Mesenchymal stem cell (in vitro differentiated cells and primary cell): Measurements from ENCODE around the gene PARK7.
"Not testable (repeated sequence)": the region's sequence is repeated elsewhere in the genome, so short reads cannot be mapped to it uniquely, and the experiment has no call there.

Source experiments
- DNase-seq: peaks from one replicate; pipeline ENCODE4 v3.0.0-alpha.2; 2013
- H2AFZ ChIP-seq: one replicate; pipeline ENCODE4 v1.6.1; 2013; ENCODE audit warnings: low read depth, mild to moderate bottlenecking, control low read depth, inconsistent platforms, low read length, moderate library complexity
- H2AK5ac ChIP-seq: 2 replicates; pipeline ENCODE4 v1.6.1; 2013; ENCODE audit warnings: low read length, moderate library complexity, mild to moderate bottlenecking, inconsistent platforms; ENCODE audit not compliant: severe bottlenecking
- H2BK120ac ChIP-seq: one replicate; pipeline ENCODE4 v1.6.1; 2013; ENCODE audit warnings: low read depth, mild to moderate bottlenecking, inconsistent platforms, low read length, moderate library complexity
- H2BK12ac ChIP-seq, 2 experiments: one replicate each; pipeline ENCODE4 v1.6.1; 2013; ENCODE audit warnings: inconsistent platforms in 2 of 2, low read length in 2 of 2, mild to moderate bottlenecking in 2 of 2, moderate library complexity in 2 of 2, control low read depth in 1 of 2
- H2BK15ac ChIP-seq: one replicate; pipeline ENCODE4 v1.6.1; 2013; ENCODE audit warnings: mild to moderate bottlenecking, low read depth, inconsistent platforms; ENCODE audit not compliant: poor library complexity, severe bottlenecking
- H2BK5ac ChIP-seq: 2 replicates; pipeline ENCODE4 v1.6.1; 2013; ENCODE audit warnings: low read depth, mild to moderate bottlenecking, low read length, control low read depth, inconsistent platforms; ENCODE audit not compliant: poor library complexity, severe bottlenecking
- H3K14ac ChIP-seq, 2 experiments: one replicate each; pipeline ENCODE4 v1.6.1; 2013; ENCODE audit warnings: inconsistent platforms in 2 of 2, low read length in 2 of 2, control low read depth in 1 of 2, mild to moderate bottlenecking in 1 of 2, moderate library complexity in 1 of 2
- H3K18ac ChIP-seq, 2 experiments: one replicate each; pipeline ENCODE4 v1.6.1; 2013; ENCODE audit warnings: inconsistent platforms in 2 of 2, low read length in 2 of 2, control low read depth in 1 of 2, low read depth in 1 of 2, mild to moderate bottlenecking in 1 of 2
- H3K23ac ChIP-seq, 2 experiments: one replicate each; pipeline ENCODE4 v1.6.1; 2013; ENCODE audit warnings: inconsistent platforms in 2 of 2, low read length in 2 of 2, mild to moderate bottlenecking in 2 of 2, moderate library complexity in 2 of 2, control low read depth in 1 of 2
- H3K27ac ChIP-seq: 2 replicates; pipeline ENCODE4 v1.5.1; 2013; ENCODE audit warnings: mild to moderate bottlenecking, moderate library complexity, low read length, control low read depth, inconsistent platforms; ENCODE audit not compliant: poor library complexity, severe bottlenecking
- H3K27me3 ChIP-seq, 2 experiments: 2 replicates each; pipeline versions ENCODE4 v1.6.1 to v1.7.0; 2013; ENCODE audit warnings: low read length in 2 of 2, mild to moderate bottlenecking in 2 of 2, moderate library complexity in 2 of 2, control low read depth in 1 of 2, inconsistent platforms in 1 of 2; ENCODE audit not compliant: control insufficient read depth in 1 of 2, insufficient read depth in 1 of 2
- H3K36me3 ChIP-seq, 2 experiments: 2 replicates each; pipeline versions ENCODE4 v1.6.1 to v1.7.0; 2013; ENCODE audit warnings: low read length in 2 of 2, control low read depth in 1 of 2, inconsistent platforms in 1 of 2, low read depth in 1 of 2, mild to moderate bottlenecking in 1 of 2; ENCODE audit not compliant: insufficient read depth in 2 of 2, control insufficient read depth in 1 of 2
- H3K4ac ChIP-seq, 2 experiments: one replicate each; pipeline ENCODE4 v1.6.1; 2013; ENCODE audit warnings: inconsistent platforms in 2 of 2, low read length in 2 of 2, mild to moderate bottlenecking in 2 of 2, moderate library complexity in 2 of 2, control low read depth in 1 of 2, low read depth in 1 of 2
- H3K4me1 ChIP-seq: 2 replicates; pipeline ENCODE4 v1.6.1; 2013; ENCODE audit warnings: low read depth, low read length, control low read depth; ENCODE audit not compliant: control insufficient read depth, insufficient read depth
- H3K4me2 ChIP-seq: 2 replicates; pipeline ENCODE4 v1.6.1; 2013; ENCODE audit warnings: low read length, mild to moderate bottlenecking, inconsistent platforms; ENCODE audit not compliant: poor library complexity, severe bottlenecking
- H3K4me3 ChIP-seq, 2 experiments: 2 replicates each; pipeline versions ENCODE4 v1.5.1 to v1.7.0; 2013; ENCODE audit warnings: low read length in 2 of 2, mild to moderate bottlenecking in 2 of 2, control low read depth in 1 of 2, low read depth in 1 of 2; ENCODE audit not compliant: insufficient read depth in 1 of 2
- H3K79me1 ChIP-seq: replicated peaks from 2 replicates; pipeline ENCODE4 v1.6.1; 2013; ENCODE audit warnings: mild to moderate bottlenecking, control low read depth, low read length, inconsistent platforms; ENCODE audit not compliant: poor library complexity, severe bottlenecking
- H3K9ac ChIP-seq: 2 replicates; pipeline ENCODE4 v1.7.0; 2013; ENCODE audit warnings: mild to moderate bottlenecking, low read length, moderate library complexity
- H3K9me3 ChIP-seq: 2 replicates; pipeline ENCODE4 v1.7.0; 2013; ENCODE audit warnings: mild to moderate bottlenecking, low read length; ENCODE audit not compliant: control insufficient read depth
- H4K8ac ChIP-seq: one replicate; pipeline ENCODE4 v1.6.1; 2013; ENCODE audit warnings: inconsistent platforms, mild to moderate bottlenecking, low read length, moderate library complexity
- H4K91ac ChIP-seq: one replicate; pipeline ENCODE4 v1.6.1; 2013; ENCODE audit warnings: mild to moderate bottlenecking, low read length, inconsistent platforms
- WGBS: methylation state at CpG from one replicate; pipeline ENCODE4 v1.1.7; 2013; ENCODE audit warnings: mixed read lengths; 5-methylcytosine and 5-hydroxymethylcytosine counted together

PARK7 gene

GRCh38 chr1:7915826-7916500, 45.5 kb upstream of the PARK7 start:
- no peak overlapping the region for H3K27ac ChIP-seq
- H3K79me1 ChIP-seq = no peaks in the 10 kb centered on the region
- H2BK120ac ChIP-seq = no peak overlapping the region
- H4K91ac ChIP-seq = no peak overlapping the region
- H3K4me2 ChIP-seq = no peak overlapping the region
- H3K18ac ChIP-seq = no peak overlapping the region
- no peak overlapping the region for H2AFZ ChIP-seq
- H3K23ac ChIP-seq = no peak overlapping the region
- H3K27me3 ChIP-seq = peaks cover 0 to 4% of the 10 kb centered on the region in 2 experiments
- DNase-seq = no peak
- 80% methylated on average over 4 of the region's 5 CpGs for WGBS
- H3K4ac ChIP-seq = no peak overlapping the region
- H3K4me3 ChIP-seq = no peak overlapping the region
- H2AK5ac ChIP-seq = no peak overlapping the region
- no peak overlapping the region for H2BK15ac ChIP-seq
- H4K8ac ChIP-seq = no peak overlapping the region
- H2BK5ac ChIP-seq = no peak overlapping the region
- no peaks in the 10 kb centered on the region for H3K36me3 ChIP-seq
- no peak overlapping the region for H3K14ac ChIP-seq
- H3K9me3 ChIP-seq = no peaks in the 10 kb centered on the region
- no peak overlapping the region for H3K9ac ChIP-seq
- no peaks in the 10 kb centered on the region for H3K4me1 ChIP-seq
- no peak overlapping the region for H2BK12ac ChIP-seq

GRCh38 chr1:7916501-7916830, 45.0 kb upstream of the PARK7 start:
- Histone ChIP-seq H2AFZ (no peak overlapping the region), H2BK120ac (no peak overlapping the region), H2BK15ac (no peak overlapping the region), H2AK5ac (no peak overlapping the region), H3K4me1 (no peaks in the 10 kb centered on the region), H3K9ac (no peak overlapping the region), H3K36me3 (no peaks in the 10 kb centered on the region), H3K27ac (no peak overlapping the region), H3K4me2 (no peak overlapping the region), H2BK5ac (no peak overlapping the region), H3K14ac (no peak overlapping the region), H3K23ac (no peak overlapping the region), H2BK12ac (no peak overlapping the region), H4K8ac (no peak overlapping the region), H3K79me1 (no peaks in the 10 kb centered on the region), H3K27me3 (peaks cover 0 to 4% of the 10 kb centered on the region in 2 experiments), H3K18ac (no peak overlapping the region), H3K9me3 (no peaks in the 10 kb centered on the region), H3K4me3 (no peak overlapping the region), H3K4ac (no peak overlapping the region), H4K91ac (no peak overlapping the region)
- 98% methylated on average over 2 of the region's 2 CpGs for WGBS
- DNase-seq = no peak

- not testable (repeated sequence) for H3K4me3 ChIP-seq, H2AK5ac ChIP-seq, H3K14ac ChIP-seq, DNase-seq, H3K4ac ChIP-seq, H3K18ac ChIP-seq, H3K9ac ChIP-seq, H3K27me3 ChIP-seq, H4K91ac ChIP-seq, H2AFZ ChIP-seq, H3K36me3 ChIP-seq, H2BK15ac ChIP-seq, H3K27ac ChIP-seq, H2BK120ac ChIP-seq, H3K4me2 ChIP-seq, H4K8ac ChIP-seq, H2BK5ac ChIP-seq, H3K23ac ChIP-seq, H3K9me3 ChIP-seq, H3K79me1 ChIP-seq, H3K4me1 ChIP-seq, H2BK12ac ChIP-seq
- WGBS = 99% methylated on average over 3 of the region's 5 CpGs
Measured at GRCh38 chr1:7917971-7918370, 43.5 kb upstream of the PARK7 start.

GRCh38 chr1:7919880-7920279, 41.6 kb upstream of the PARK7 start:
- WGBS = 100% methylated on average over 2 of the region's 5 CpGs
- no peak for DNase-seq
- H4K91ac ChIP-seq = no peak overlapping the region

More at GRCh38 chr1:7919880-7920279, 41.6 kb upstream of the PARK7 start:
- H3K27ac ChIP-seq = no peak overlapping the region
- H3K4me1 ChIP-seq = no peaks in the 10 kb centered on the region
- peaks cover 0 to 4% of the 10 kb centered on the region in 2 experiments for H3K27me3 ChIP-seq
- H2BK5ac ChIP-seq = no peak overlapping the region
- H3K79me1 ChIP-seq = no peaks in the 10 kb centered on the region
- H2BK120ac ChIP-seq = no peak overlapping the region
- no peak overlapping the region for H3K4me2 ChIP-seq
- H2BK12ac ChIP-seq = no peak overlapping the region
- H2AFZ ChIP-seq = no peak overlapping the region
- no peak overlapping the region for H2AK5ac ChIP-seq
- H3K9ac ChIP-seq = no peak overlapping the region
- no peak overlapping the region for H2BK15ac ChIP-seq
- no peak overlapping the region for H3K14ac ChIP-seq
- no peak overlapping the region for H3K18ac ChIP-seq
- no peaks in the 10 kb centered on the region for H3K36me3 ChIP-seq
- no peak overlapping the region for H3K4me3 ChIP-seq
- H3K23ac ChIP-seq = no peak overlapping the region
- H3K4ac ChIP-seq = no peak overlapping the region
- no peak overlapping the region for H4K8ac ChIP-seq
- H3K9me3 ChIP-seq = no peaks in the 10 kb centered on the region
